ENCODE measurements around the gene SNAPC4.

The SNAPC4 gene

GRCh38 chr9:136399176-136400037 lies 563 bp downstream of the SNAPC4 start:
- H3K27me3 ChIP-seq (ENCODE audit: low read length): no peaks in the 10 kb centered on the region
- peaks cover 11% of the 10 kb centered on the region; the same call in 1 of the 2 replicates for H3F3A ChIP-seq (ENCODE audit: insufficient read depth)
- peak overlapping the region; percentile 79 for H3K4me2 ChIP-seq (ENCODE audit: low read depth, low read length, poor library complexity, severe bottlenecking)
- H2AFZ ChIP-seq (ENCODE audit: low read depth, low read length, severe bottlenecking): peak overlapping the region; percentile 32
- no peaks in the 10 kb centered on the region for H3K9me2 ChIP-seq (replicated peaks; ENCODE audit: insufficient read depth, low read length)
- H3K9ac ChIP-seq (ENCODE audit: low read length): peak overlapping the region; percentile 90
- H3K9me3 ChIP-seq (ENCODE audit: insufficient read depth, low read length): no peaks in the 10 kb centered on the region
- TF ChIP-seq EZH2phosphoT487 (conservative IDR thresholded peaks at IDR 0.05; ENCODE audit: low read length): no peak
- TF ChIP-seq, protein P1, sequence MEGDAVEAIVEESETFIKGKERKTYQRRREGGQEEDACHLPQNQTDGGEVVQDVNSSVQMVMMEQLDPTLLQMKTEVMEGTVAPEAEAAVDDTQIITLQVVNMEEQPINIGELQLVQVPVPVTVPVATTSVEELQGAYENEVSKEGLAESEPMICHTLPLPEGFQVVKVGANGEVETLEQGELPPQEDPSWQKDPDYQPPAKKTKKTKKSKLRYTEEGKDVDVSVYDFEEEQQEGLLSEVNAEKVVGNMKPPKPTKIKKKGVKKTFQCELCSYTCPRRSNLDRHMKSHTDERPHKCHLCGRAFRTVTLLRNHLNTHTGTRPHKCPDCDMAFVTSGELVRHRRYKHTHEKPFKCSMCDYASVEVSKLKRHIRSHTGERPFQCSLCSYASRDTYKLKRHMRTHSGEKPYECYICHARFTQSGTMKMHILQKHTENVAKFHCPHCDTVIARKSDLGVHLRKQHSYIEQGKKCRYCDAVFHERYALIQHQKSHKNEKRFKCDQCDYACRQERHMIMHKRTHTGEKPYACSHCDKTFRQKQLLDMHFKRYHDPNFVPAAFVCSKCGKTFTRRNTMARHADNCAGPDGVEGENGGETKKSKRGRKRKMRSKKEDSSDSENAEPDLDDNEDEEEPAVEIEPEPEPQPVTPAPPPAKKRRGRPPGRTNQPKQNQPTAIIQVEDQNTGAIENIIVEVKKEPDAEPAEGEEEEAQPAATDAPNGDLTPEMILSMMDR (IDR thresholded peaks at IDR 0.05; ENCODE audit: insufficient read depth, low read length, poor library complexity, severe bottlenecking): no peak
- peak overlapping the region; percentile 38 for H3K27ac ChIP-seq (ENCODE audit: low read depth, low read length)
- H3K36me3 ChIP-seq (ENCODE audit: low read length): no peaks in the 10 kb centered on the region
- H3K79me2 ChIP-seq (ENCODE audit: insufficient read depth, low read length): peaks cover 22% of the 10 kb centered on the region
- no peaks in the 10 kb centered on the region; the same call in 1 of the 2 replicates for H4K20me1 ChIP-seq (ENCODE audit: low read depth, low read length)
- H3K4me3 ChIP-seq (ENCODE audit: insufficient read depth, low read length, poor library complexity, severe bottlenecking): peak overlapping the region; percentile 94

DNA sequence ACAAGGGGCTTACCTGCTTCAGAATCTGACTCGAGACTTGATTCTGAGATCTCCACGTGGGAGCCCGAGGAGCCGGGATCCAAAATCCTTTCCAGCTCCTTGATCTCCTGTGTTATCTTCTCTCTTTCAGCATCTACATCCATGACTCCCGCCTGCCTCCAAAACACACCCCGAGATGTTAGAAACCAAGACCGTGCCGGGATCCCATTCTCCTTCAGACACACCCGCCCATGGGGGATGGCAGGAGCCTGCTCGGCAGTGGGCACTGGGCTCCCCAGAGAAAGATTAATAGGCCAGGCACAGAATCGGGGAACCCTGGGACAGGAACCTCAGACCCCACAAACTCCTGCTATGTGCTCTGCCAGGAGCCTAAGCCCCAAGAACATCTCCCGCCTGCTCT lies 1.7 kb downstream of the SNAPC4 start:
- Histone ChIP-seq H3F3A (ENCODE audit: insufficient read depth) (peaks cover 11% of the 10 kb centered on the region; the same call in 1 of the 2 replicates), H3K4me2 (ENCODE audit: low read depth, low read length, poor library complexity, severe bottlenecking) (peak overlapping the region; percentile 79), H2AFZ (ENCODE audit: low read depth, low read length, severe bottlenecking) (no peak overlapping the region), H3K79me2 (ENCODE audit: insufficient read depth, low read length) (peaks cover 22% of the 10 kb centered on the region), H3K27ac (ENCODE audit: low read depth, low read length) (no peak overlapping the region), H3K9me3 (ENCODE audit: insufficient read depth, low read length) (no peaks in the 10 kb centered on the region), H4K20me1 (ENCODE audit: low read depth, low read length) (no peaks in the 10 kb centered on the region; the same call in 1 of the 2 replicates), H3K9ac (ENCODE audit: low read length) (peak overlapping the region; percentile 90), H3K9me2 (replicated peaks; ENCODE audit: insufficient read depth, low read length) (no peaks in the 10 kb centered on the region), H3K4me3 (ENCODE audit: insufficient read depth, low read length, poor library complexity, severe bottlenecking) (no peak overlapping the region), H3K36me3 (ENCODE audit: low read length) (no peaks in the 10 kb centered on the region), H3K27me3 (ENCODE audit: low read length) (no peaks in the 10 kb centered on the region)
- TF ChIP-seq, protein P1 (IDR thresholded peaks at IDR 0.05; ENCODE audit: insufficient read depth, low read length, poor library complexity, severe bottlenecking): no peak
- TF ChIP-seq EZH2phosphoT487 (conservative IDR thresholded peaks at IDR 0.05; ENCODE audit: low read length): no peak

- Histone ChIP-seq H3K9ac (ENCODE audit: low read length) (no peak overlapping the region), H3K27me3 (ENCODE audit: low read length) (no peaks in the 10 kb centered on the region), H2AFZ (ENCODE audit: low read depth, low read length, severe bottlenecking) (no peak overlapping the region), H3K36me3 (ENCODE audit: low read length) (no peaks in the 10 kb centered on the region), H3K4me2 (ENCODE audit: low read depth, low read length, poor library complexity, severe bottlenecking) (no peak overlapping the region), H3K9me3 (ENCODE audit: insufficient read depth, low read length) (no peaks in the 10 kb centered on the region), H3K27ac (ENCODE audit: low read depth, low read length) (no peak overlapping the region), H4K20me1 (ENCODE audit: low read depth, low read length) (no peaks in the 10 kb centered on the region; the same call in 1 of the 2 replicates), H3K79me2 (ENCODE audit: insufficient read depth, low read length) (peaks cover 22% of the 10 kb centered on the region), H3F3A (ENCODE audit: insufficient read depth) (peaks cover 11% of the 10 kb centered on the region; the same call in 1 of the 2 replicates), H3K9me2 (replicated peaks; ENCODE audit: insufficient read depth, low read length) (no peaks in the 10 kb centered on the region), H3K4me3 (ENCODE audit: insufficient read depth, low read length, poor library complexity, severe bottlenecking) (no peak overlapping the region)
- TF ChIP-seq, protein P1 (IDR thresholded peaks at IDR 0.05; ENCODE audit: insufficient read depth, low read length, poor library complexity, severe bottlenecking): no peak
- no peak for TF ChIP-seq EZH2phosphoT487 (conservative IDR thresholded peaks at IDR 0.05; ENCODE audit: low read length)
Measured at GRCh38 chr9:136397643-136398042, 2.3 kb downstream of the SNAPC4 start.
